ENCODE measurements around the gene KIF7.
"Not testable (repeated sequence)": the region's sequence is repeated elsewhere in the genome, so short reads cannot be mapped to it uniquely, and the experiment has no call there.

Gene KIF7, protein sequence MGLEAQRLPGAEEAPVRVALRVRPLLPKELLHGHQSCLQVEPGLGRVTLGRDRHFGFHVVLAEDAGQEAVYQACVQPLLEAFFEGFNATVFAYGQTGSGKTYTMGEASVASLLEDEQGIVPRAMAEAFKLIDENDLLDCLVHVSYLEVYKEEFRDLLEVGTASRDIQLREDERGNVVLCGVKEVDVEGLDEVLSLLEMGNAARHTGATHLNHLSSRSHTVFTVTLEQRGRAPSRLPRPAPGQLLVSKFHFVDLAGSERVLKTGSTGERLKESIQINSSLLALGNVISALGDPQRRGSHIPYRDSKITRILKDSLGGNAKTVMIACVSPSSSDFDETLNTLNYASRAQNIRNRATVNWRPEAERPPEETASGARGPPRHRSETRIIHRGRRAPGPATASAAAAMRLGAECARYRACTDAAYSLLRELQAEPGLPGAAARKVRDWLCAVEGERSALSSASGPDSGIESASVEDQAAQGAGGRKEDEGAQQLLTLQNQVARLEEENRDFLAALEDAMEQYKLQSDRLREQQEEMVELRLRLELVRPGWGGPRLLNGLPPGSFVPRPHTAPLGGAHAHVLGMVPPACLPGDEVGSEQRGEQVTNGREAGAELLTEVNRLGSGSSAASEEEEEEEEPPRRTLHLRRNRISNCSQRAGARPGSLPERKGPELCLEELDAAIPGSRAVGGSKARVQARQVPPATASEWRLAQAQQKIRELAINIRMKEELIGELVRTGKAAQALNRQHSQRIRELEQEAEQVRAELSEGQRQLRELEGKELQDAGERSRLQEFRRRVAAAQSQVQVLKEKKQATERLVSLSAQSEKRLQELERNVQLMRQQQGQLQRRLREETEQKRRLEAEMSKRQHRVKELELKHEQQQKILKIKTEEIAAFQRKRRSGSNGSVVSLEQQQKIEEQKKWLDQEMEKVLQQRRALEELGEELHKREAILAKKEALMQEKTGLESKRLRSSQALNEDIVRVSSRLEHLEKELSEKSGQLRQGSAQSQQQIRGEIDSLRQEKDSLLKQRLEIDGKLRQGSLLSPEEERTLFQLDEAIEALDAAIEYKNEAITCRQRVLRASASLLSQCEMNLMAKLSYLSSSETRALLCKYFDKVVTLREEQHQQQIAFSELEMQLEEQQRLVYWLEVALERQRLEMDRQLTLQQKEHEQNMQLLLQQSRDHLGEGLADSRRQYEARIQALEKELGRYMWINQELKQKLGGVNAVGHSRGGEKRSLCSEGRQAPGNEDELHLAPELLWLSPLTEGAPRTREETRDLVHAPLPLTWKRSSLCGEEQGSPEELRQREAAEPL (N-terminal part only)

DNA sequence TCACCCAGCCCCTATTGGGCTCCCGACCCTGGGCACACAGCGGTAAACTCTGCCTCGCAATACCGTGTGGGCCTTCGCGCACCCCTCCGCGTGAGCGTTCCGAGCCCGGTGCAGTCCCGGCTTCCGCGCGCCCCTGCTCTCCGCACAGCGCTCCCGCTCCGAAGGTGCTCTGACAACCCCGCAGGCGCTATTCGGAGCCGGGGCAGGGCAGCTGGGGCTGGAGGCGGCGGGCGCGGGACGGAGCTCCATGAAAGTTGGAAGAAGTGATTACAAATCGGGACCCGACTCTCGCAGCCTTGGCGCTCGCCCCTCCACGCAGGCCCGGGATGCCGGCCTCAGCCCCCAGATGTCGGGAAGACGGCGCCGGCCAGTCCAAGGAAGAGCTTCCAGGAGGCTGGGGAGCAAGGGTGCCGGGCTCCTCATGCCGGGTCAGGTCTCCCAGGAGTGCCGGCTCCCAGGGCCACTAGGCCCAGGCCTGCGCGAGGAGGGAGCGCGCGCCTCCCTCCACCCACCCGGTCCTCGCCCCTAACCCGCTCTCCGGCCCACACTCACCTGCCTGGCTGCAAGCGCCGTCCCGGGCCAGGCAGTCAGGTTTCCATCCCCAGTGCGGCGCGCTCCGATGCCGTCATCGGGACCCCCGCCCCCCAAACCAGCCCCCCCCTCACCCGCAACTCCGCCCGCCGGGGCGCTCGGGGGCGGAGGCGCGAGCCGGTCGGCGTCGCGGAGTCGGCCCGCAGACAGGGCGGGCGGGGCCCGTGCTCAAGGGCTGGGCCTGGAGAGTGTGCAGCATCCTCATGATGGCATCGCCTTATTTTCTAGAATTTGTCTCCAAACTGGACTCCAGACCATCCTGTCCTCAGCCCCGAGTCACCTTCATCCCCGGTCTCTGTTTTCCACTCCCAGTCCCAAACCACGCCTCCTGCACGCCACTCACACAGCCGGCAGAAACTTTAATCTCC lies at the start of gene KIF7:
TSS of gene KIF7 (minus strand) at position 621 of the 959 bp plus-strand sequence. CDS start 2,537 bp downstream, outside the sequence.
- peak; percentile 26 for DNase-seq

DNA sequence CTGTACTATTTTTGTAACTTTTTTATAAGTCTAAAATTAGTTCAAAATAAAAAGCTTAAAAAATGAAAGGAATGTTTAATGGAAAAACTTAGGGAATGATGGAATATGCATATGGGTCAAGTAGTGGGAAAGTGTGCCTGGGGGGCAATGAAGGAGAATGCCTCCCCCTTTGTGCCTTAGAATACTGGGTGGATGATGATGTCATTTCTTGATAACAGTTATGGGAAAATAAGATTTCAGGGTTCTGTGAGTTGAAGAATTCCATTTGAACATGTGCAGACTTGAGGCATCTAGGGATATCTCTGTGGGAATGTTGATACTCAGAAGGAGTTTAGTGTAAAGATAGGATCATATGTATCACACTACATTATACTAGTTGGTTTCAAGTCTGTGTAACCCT lies 49.1 kb upstream of the KIF7 start:
- no peak for DNase-seq

DNA sequence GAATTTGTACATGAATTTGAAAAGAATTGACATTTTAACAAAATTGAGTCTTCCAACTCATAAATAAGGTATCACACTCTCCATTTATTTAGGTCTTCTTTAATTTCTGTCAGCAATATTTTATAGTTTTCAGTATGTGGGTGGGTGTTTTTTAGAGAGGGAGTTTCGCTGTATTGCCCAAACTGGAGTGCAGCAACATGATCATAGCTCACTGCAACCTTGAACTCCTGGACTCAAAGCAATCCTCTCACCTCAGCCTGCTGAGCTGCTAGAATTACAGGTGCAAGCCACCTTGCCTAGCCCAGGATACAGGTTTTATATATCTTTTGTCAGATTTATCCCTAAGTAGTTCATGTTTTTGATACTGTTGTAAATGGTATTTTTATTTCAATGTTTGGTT lies 39.9 kb upstream of the KIF7 start:
- no peak for DNase-seq

DNA sequence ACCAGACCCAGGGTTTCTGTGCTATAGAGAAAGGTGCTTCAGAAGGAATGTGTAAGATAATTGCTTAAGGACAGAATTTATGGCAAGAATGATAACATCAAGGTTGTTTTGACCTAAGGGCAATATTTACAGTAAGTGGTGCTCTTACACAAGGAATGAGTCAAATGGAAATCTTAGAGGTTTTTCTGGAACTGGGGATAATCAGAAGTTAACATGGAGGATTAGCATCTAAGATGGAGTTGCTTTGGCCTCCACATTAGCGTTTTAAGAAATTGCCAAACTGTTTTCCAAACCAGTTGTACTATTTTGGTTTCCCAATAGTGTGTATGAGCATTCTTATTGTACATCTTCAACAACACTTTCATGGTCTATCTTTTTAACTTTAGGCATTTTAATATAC lies 38.4 kb upstream of the KIF7 start:
- DNase-seq = no peak

DNA sequence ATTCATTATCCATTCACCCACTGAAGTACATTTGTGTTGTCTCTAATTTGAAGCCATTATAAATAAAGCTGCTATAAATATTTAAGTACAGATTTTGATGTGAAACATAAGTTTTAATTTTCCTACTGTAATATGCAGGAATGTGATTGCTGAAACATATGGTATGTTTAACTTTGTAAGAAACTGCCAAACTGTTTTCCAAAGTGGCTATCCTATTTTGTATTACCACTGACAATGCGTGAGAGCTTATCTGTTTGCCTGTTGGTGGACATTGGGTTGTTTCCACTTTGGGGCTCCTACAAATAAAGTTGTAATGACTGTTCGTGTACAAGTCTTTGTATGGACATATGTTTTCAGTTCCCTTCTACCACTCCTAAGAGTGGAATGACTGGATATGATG lies 37.8 kb upstream of the KIF7 start:
- DNase-seq = no peak

DNA sequence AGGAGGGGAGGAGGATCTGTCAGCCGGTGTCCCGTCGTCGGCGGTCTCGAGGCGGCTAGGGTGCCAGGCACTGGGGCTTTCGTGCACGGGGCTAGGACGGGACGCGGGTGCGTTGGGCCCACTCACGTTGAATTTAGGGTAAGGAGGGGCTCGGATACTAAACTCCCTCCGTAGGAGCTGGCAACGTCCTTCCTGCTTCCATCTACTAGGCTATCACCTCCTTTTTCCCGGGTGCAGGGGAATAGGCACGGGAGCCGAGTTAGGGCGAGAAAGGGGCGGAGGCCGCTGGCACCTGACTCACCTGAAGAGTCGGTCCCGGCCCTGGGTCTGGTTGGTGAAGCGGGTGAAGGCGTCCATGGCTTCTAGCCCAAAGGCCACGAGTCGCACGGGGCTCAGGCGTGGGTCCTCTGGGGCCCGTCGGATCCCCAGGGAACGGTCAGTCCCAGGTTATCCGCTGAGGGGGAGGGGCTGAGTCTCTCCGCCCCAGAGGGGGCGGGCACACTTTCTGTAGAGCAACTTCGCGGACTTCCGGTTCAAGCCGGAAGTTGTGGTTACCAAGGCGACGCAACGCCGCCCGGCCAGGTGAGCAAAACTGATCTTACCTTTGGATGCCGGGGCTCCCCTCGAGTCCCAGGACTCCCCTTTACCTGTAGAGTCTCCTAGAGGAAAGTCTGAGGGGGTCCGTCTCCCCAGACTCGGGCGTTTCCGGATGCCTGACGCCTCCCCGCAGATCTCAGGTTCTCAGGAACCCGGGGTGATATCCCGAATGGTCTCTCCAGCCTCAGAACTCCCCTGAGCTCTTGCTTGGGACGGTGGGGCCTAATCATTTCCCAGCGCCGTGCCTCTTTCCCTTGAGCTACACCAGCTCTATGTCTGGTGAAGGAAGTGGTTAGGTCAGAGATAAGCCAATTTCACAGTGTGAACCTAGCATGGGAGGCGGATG lies 35.3 kb upstream of the KIF7 start, which contains the start of the genes PEX11A and WDR93:
TSS of gene PEX11A (minus strand) at position 479 of the 943 bp plus-strand sequence. CDS start at position 357, 122 bp downstream.
TSS of gene WDR93 (plus strand) at position 536 of the 943 bp plus-strand sequence. CDS start 10,936 bp downstream, outside the sequence.
- DNase-seq = peak; percentile 79

DNA sequence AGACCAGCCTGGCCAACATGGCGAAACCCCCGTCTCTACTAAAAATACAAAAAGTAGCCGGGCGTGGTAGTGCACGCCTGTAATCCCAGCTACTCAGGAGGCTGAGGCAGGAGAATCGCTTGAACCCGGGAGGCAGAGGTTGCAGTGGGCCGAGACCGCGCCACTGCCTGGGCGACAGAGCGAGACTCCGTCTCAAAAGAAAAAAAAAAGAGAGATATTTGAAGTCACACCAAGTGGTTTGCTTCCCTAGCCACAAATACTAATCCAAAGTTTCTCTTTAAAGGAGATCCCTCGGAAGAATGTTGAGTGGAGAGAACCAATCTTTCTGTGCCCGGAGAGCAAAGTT lies 34.6 kb upstream of the KIF7 start:
- DNase-seq = not testable (repeated sequence)

DNA sequence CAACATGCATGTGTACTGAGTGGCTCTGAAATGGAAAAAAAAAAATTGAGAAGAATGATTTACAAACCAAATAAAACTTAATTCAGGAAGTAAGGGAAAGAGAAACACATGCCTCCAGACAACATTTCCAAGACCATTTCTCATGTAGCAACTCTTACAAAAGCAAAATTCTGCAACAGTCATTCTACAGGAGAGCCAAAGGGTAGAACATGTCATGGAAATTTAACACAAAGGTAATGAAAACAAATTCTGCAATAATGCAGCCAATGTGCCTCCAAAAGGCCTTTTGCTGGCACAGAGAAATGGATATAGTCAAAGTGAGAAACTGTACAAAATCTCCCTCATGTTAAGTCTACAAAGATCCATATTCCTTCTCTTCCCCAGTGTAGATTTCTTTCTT lies 31.3 kb upstream of the KIF7 start:
- no peak for DNase-seq

DNA sequence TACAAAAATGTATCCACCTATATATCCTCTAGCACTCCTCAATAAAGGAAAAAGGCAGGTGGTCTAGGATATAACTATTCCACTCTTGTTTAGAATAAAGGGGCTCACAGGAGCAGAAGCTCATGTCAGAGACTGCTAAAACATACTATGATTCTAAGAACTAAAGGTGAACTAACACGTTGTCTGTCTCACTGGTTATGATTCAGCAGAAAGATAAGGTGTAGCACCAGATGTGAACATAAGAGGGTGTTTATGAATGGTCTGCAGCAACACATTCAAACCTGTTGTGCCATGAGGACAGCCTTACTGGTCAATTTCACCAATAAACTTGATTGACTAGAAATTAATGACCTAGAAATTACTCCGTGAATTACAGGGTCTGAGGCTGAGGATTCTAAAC lies 30.7 kb upstream of the KIF7 start:
- no peak for DNase-seq

DNA sequence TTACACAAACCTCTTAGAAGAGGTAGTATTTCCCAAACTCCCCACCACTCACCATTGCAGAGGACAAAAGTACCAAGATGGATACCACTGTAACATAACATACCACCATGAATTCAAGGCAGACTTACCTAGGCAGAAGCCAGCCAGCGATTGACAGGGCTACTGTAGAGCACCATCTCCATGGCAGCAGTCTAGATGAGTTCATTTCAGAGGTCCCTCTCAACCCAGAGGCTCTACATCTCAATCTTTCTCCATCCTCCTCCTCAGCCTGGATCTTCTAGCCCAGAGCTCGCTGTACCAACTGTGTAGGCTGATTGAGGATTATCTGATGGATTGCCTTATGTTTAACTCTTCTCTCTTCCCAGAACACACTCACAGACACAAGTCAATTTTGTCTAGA lies 25.9 kb upstream of the KIF7 start:
- no peak for DNase-seq

DNA sequence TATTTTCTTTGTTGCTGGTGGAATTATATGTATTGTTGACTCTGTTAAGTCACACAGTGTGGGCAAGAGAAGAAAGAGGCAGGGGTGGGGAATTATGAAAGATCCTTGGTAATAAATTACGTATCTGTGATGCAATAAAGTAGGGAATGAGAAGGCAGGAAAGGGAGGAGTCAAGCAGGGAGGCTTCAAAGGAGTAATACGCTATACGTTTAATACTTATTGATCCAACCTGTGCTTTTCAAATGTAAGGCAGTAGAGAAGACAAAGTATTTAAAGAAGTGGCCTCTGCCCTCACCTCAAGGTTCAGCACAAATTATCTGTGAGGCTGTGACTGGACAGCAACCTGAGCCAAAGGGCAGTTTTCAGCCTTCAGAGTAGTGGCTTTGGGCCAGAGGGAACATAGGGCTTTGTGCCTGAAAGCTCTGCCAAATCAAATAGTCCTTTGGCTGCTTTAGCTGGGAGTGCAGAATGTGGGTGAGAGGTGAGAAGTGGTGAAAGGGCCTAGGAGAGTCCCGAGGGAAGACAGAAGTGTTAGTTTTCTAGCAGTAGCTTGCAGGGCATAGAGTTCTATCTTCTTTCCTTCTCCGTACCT lies 25.1 kb upstream of the KIF7 start:
- no peak for DNase-seq

DNA sequence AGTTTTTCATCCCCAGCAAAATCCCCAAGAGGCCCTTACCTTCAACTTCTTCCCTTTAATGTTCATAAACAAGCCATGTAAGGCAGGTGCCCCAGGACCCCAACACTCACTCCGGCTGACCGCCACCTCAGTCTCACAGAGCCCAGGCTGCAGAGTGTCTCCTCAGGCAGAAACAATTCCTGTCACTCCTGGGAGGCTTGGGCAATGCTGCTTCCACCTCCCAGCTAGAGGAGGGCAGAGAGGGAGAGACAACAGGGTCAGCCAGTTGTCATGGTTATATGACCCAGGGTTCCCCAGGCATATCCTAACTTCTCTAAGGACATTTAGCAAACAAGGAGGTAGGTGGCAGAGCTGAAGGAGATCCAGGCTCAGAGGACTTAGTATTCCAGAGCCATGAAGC lies 23.9 kb upstream of the KIF7 start, which contains the start of gene PLIN1:
TSS of gene PLIN1 (minus strand) at position 156 of the 400 bp plus-strand sequence. CDS start 1,878 bp downstream, outside the sequence.
- no peak for DNase-seq

DNA sequence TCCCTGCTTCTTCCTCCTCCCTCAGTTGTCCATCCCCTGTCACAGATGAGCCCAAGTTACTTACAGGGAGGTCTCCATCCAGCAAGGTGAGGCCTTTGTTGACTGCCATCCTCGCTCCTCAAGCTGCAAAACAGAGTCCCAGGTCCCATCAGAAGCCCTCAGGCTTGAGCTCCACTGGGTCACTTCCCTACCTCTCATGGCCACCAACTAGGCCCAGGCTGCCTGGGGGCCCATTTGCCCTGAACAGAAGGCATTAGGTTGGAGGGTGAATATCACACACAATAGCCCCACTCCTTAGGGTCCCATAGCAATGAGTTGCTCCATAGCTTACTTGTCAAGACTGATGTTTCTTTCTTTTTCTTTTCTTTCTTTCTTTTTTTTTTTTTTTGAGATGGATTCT lies 22.1 kb upstream of the KIF7 start:
- DNase-seq = no peak

DNA sequence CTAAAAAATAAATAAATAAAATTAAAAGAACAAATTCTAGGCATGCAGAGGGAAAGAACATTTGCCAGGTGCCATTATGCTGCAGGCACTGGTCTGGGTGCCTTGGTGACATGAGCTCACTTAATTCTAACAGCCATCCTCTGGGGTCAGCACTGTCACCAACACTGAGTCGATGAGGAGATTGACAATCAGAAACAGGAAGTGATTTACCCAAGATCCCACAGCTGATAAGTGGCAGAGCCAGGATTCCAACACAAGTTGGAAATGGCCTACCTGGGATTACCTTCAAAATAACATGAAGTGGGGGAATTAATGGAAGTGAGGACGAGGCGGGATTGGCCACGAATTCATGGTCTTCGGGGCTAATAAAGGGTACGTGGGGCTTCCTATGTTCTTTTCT lies 20.3 kb upstream of the KIF7 start:
- DNase-seq = no peak

DNA sequence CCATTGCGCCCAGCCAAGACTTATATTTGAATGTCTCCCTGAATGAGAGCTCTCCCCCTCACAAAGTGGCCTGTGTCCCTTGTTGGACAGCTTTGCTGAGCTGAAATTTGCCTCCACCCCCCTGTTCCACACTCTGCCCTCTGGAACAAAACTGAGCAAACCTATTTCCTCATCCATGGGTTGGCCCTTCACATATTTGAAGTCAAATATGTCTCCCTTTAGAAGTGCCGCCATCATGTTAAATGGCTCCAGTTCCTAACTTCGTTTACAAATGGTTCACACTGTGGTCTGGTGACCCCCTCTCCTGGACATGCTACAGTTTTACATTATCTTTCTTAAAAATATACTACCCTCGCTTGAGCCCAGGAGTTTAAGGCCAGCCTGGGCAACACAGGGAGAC lies 19.3 kb upstream of the KIF7 start:
- DNase-seq = no peak

DNA sequence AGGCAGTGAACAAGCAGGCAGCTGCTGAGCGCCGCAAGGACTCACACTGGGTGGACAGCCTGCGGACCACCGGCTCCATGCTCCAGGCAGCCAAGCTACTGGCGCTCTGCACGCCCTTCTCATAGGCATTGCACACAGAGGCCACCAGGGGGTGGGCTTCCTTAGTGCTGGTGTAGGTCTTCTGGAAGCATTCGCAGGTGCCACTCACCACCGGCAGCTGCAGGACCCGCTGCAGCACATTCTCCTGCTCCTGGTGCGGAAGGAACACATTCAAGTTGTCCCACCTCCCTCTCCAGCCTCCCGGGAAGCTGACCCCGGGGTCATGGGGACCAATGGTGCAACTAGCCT lies 17.9 kb upstream of the KIF7 start:
- no peak for DNase-seq

DNA sequence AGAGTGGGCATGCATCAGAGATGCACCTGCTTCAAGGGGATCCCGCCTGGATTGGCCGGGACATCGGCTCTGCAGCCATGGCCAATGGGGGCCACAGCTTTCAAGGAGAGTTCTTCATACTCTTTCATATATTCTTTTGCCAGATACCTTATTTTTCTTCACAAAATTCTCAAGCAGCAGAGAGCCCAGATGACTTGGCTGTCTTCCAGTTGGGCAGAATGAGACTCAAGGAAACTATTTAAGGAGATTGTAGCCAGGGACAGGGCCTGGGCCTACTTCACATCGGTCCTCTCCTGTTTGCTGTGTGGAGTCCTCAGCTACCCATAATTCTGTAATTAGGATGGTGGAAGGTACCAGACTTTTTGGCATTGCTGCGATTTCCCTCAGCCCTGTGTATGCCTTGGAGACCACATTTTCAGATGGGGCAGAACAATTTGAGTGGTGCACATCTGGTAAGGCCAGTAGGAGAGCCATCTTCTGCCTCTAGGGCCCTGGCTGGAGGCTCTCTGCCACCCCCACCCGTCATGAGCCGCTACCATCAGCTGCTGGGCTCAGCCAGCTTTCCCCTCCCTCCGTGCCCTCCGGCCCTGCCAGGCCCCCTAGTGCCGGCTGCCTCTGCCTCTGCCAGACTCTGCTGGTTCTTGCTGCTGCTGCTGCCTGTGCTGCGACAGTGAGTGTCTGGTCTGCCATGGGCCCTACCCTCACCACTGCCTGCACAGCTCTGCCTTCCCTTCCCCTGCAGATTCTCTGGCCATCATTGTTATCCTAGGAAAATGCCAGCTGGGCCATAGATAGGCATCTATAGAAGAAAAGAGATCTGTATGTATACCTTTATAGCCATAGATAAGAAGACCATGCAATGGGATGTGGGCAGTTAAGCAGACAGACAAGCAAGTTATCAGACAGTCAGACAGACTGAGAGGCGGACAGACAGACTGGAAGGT lies 17.2 kb upstream of the KIF7 start:
- no peak for DNase-seq

DNA sequence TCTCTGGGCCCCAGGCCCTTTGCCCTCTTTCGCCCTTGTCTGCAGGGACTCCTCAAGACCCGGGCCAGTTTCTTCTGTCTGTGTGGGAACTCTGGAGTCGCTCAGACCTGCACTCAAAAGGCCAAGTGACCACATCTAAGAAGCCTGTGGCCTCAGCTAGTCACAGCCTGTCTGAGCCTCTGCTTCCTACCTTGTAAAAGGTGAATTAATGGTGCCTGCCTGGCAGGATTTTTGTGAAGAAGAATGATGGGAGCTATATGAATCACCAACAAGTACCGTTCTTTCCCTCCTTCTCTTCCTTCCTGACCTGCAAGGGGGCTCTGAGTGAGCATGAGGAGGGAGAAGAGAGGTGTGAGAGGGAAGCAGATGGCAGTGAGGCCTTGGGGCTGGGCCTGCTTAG lies 16.4 kb upstream of the KIF7 start:
- DNase-seq = no peak

Measured in activated T-cell treated with anti-CD3 and anti-CD28 coated beads, Interleukin-2, amount 50 U/mL, for 1 hour (primary cell).